Measurements from ENCODE around the gene FGD2.
"Not testable (repeated sequence)": the region's sequence is repeated elsewhere in the genome, so short reads cannot be mapped to it uniquely, and the experiment has no call there.

Gene FGD2

DNA sequence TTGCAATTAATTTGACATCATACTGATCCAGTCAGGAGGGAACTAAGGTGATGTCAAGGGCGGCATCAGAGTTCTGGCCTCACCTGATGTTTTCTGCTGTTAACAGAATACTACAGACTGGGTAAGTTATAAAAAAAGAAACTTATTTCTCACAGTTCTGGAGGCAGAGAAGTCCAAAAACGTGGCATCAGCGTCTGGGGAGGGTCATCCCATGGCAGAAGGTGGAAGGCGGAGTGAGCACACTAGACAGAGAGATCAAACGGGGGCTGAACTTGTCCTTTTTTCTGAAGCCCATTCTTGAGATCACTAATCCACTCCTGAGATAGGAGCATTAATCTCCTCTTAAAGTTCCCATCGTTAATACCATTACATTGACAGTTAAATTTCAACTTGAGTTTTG, 16.2 kb upstream of the FGD2 start:
- no peak for DNase-seq

DNA sequence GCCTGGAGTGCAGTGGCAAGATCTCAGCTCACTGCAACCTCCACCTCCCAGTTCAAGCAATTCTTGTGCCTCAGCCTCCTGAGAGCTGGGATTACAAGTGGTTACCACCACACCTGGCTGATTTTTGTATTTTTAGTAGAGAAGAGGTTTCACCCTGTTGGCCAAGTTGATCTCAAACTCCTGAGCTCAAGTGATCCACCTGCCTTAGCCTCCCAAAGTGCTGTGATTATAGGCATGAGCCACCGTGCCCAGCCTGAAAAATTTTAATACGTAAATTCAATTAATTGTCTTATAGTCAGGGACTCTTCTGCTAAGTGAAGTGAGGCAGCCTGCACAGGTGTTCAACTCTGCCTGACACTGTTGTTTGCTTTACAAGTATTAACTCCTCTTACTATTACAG, 15.1 kb upstream of the FGD2 start:
- DNase-seq = not testable (repeated sequence)

DNA sequence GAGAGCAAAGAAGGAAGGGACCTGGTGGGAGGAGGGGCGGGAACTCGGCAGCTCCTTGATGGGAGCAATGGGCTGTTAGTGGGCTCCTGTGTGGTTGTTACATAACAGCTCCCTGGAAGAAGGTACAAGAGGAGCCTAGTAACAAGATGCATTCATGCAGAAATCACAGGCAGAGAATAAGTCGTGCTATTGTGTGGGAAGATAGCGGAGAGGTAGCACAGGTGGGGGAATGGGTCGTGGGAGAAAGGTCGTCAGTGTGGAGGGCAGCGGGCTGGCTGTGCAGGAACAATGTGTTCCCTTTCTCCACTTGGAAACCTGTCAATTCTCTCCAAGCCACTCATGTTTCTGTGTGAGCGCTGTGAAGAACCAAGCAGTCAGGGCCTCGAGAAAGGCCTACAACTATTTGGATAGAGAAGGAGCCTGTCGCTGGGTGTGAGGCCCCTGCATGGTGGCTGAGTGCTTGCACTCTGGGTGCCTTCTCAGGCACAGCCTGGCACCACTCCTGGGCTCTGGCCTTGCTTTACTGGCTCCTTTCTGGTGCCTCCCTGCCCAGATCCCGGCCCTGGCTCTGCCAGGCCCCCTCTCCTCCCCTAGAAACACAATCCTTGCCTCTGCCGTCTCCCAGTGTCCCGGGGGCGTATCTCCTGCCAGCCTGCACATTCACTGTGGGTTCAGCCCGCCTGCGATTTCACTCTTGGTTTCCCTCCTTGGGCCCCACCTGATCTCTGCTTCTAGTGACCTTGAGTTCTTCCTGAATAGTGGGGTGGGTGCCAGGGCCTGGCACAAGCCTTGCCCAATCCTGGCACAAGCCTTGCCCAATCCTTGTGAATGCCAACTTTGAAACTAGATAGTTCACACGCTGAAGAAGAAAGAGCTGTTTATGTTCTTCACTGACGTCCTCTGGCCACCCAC, 7.4 kb upstream of the FGD2 start:
- peak in 52 of 56 donors; percentile 32 to 87 (median 70) for DNase-seq

DNA sequence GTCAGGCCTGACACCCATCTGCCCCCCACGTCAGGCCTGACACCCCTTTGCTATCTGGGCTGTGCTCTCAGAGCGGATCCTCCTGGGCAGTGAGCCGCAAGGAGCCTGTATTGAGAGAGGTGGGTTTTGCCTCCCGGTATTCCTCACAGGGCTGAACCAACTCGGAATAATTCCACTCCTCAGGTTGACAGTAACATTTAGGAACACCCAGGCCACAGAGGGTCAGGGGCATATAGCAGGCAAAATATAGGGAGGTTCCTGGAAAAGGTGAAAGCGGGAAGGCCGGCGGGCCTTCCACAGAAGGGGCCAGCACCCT, 6.8 kb upstream of the FGD2 start:
- peak in 5 of 56 donors; percentile 28 to 70 (median 52) for DNase-seq

DNA sequence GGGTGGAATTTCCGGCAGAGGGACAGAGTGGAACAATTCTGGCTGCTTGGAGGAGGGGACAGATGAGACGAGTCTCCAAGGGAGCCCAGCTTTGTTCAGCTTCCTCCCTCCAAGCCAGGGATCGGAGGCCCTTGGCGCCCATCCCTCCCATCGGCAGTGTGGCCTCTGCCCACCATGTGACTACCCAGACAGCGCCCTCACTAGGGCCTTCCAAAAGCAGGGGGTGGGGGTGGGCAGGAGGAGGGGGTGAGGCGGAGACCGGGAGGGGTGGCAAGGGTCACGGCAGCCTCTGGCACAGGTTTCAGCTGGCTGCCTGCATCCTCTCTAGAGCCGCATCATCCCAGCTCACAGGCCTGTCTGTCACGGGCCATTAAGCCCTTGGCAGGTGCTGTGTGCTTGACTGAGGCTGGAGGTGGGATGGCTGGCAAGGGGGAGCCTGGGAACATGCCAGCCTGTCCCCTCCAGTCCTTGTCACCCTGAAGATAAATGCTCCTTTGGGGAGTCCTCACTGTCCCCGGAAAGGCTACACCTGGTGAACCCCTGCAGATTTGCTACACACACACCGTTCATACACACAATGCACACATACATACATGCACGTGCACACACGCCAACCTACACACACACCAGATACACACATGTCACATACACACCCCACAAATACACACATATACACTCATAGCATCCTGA, 6.2 kb upstream of the FGD2 start:
- peak in 25 of 56 donors; percentile 16 to 56 (median 38) for DNase-seq

DNA sequence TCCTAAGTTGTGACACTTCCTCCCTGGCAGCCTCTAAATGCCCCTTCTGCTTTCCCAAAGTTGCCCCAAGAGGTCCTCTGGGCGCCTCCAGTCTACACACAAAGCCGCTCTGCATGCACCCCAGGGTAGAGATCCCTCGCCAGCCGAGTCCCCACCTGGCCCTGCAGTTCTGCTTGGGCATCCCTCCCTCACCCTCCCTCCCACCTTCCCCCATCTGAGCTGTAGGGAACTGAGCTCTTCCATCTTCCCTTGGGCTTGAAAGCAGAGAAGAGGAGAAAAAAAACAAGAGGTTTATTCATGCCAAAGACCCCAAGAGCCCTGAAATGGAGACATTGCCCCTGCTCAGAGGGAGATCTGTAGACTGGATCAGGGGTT, 5.7 kb upstream of the FGD2 start:
- no peak for DNase-seq

DNA sequence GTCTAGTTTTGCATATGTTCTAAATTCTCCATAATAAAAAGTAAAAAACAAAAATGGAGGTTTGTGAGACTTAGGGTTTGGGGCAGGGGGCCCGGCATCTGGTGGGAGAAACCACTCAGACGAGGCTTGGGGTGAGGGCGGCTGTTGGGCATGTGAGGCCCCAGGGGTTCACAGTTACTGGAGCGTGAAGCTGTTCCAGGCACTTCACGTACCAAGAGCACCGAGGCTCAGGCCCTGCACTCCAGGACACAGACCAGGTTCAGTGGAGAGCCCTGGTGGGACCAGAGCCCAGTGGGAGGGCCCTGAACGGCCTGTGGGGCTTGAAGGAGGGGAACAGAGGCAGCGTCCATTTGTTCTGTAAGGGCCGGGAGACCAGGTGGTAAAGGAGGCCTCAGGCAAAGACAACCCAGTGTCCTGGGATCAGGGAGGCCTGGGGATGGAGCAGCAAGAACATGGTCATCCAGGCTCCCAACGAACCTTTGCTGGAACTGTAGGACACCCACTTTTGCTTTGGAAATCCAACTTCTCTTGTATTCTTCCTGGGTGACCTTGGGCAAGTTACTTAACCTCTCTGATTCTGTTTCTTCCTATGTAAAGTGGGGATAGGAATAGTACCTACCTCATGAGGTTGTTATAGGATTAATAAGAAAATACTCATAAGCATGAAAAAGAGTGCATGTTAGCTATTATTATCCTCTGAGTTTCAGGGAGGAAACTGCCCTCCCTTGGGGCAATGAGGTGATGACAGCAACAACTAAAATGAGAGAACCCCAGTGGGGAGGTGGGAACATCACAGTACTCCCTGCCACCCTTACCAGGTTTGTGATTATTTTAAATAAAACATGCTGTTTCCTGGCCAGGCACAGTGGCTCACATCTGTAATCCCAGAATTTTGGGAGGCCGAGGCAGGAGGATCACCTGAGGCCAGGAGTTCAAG, 1.1 kb upstream of the FGD2 start:
- no peak for DNase-seq

DNA sequence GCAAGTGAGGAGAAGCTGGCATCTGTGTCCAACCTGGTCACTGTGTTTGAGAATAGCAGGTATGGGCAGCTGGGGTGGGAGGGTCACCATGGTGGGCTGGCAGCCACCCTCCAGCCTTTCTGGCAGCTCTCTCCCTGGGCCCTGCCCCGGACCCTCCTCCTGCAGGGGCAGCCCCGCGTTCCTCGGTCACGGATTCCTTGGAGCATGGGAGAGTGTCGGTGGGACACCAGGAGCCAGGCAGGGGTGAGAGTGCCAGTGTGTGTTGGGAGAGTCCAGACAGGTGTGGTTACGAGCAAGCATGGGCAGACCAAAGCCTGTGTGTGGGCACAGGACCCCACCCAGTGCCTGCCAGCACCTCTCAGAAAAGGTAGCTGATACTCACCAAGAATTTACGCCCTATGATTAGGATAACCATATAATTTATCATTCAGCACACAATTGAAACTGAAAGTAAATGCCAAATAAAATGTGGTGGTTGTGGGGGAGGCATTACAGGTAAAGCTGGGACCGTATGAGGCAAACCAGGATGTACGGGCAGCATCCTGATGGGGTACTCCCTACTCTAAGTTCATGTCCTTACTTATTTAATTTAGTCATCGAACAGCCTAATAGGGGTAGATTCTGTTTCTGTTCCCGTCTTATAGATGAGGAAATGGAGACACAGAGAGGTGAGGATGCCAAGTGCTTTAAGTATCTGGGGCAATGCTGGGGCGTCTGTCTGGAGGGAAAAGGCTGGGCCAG, 542 bp downstream of the FGD2 start:
- no peak for DNase-seq

DNA sequence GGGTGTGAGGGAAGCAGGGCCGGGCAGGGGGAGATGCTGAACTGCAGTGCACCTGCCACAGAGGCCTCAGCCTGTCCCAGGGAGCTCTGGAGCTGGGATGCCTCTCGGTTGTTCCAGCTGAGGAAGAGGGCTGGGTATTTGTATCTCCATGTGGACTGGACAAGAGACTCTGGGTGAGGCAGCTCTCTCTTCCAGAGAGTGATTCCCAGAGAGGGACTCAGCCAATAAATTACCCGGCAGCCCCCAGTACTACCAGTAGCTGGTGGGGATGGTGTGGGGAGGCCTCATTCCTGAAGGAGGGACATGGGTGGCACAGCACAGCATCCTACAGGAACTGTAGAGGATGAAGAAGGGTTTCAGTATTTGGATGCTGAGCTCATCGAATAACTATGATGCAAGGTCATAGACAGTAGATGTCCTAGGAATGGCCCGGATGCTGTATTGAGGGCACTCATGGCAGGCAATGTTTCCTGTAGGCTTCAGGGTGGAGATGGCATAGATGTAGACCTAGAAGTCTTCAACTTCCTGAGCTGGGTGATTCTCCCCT, 1.4 kb downstream of the FGD2 start:
- DNase-seq = no peak

DNA sequence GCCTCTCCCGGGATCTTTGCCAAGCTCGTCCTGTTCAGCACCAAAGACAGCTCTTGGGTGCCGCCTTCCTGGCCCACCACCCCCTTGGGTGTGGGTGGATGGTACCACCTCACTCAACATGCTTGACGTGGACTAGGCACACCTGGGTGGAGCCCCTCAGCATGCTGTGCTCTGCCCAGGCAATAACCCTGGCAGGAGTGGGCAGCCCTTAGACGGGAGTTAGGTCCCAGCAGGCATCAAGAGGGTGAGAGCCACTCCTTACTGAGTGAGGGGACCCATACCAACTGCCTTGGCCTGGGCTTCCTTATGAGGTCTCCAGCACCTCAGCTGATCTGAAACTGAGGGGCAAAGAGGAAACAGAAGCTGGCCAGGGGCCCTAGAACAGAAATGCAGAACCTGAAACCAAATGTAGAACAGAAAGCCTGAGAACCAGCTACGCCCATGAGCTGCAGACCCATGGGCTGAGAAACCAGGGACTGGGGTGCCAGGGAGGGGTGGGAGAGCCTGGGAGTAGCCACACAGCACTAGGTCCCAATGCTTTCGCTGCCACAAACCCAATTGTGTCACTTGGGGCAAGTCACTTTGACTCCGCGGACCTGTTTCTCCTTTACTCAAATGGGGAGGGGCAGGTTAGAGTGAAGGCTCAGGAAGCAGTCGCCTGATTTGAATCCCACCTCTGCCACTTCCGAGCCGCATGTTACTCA, 2.0 kb downstream of the FGD2 start:
- DNase-seq = peak in 10 of 56 donors; percentile 9 to 53 (median 20)

DNA sequence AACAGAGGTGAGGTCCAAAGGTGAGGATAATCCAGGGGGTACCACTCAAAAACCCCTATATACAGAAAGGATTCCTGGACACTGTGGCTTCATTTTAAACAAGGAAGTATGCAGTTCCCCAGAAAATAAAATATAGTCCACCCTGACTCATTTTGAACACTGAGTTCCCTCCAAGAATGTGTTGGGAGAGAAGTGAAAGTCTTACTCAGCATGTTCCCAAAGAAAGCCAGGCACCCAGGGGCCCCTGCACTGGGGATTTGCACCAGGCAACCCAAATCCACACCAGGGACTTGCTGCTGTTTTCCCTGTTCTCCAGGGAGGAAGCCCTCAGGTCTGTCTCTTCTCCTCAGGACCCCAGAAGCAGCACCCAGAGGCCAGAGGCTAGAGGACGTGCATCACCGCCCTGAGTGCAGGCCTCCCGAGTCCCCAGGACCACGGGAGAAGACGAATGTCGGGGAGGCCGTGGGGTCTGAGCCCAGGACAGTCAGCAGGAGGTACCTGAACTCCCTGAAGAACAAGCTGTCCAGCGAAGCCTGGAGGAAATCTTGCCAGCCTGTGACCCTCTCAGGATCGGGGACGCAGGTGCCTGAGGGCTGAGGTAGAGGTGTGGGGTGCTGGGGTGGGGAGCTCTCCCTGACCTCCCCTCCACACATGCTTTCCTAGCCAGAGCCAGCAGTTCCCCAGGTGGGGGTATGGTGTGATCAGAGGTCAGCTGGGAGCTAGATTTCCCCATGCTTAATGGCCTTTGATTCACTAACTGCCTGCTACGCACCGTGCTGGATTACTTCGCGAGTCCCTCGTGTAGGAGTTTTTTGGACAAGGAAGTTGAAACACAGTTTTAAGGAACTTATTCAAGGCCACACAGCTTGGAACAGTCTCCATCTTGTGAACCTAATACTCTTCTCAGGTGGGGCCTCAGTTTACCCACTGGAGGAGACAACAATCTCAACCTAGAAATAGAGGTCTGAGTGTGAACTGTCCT, 3.3 kb downstream of the FGD2 start:
- no peak for DNase-seq

DNA sequence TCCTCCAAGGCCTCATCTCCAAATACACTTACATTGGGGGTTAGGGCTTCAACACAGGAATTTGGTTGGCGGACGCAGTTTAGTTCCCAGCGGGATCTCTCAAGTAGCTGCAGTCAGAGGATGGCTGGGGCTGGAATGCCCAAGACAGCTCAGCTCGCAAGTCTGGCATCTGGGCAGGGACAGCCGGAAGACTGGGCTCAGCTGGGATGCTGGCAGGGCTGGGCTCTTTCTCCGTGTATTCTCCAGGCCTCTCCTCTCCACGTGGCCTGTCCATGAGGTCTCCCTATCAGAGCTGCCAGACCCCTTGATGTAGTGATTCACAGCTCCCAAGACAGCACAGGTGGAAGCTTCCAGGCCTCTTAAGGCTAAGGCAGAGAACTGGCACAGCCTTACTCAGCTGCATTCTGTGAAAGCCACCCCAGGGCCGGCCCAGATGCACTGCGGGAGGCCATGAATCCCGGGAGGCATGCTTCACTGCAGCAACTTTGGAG, 5.0 kb downstream of the FGD2 start:
- no peak for DNase-seq

DNA sequence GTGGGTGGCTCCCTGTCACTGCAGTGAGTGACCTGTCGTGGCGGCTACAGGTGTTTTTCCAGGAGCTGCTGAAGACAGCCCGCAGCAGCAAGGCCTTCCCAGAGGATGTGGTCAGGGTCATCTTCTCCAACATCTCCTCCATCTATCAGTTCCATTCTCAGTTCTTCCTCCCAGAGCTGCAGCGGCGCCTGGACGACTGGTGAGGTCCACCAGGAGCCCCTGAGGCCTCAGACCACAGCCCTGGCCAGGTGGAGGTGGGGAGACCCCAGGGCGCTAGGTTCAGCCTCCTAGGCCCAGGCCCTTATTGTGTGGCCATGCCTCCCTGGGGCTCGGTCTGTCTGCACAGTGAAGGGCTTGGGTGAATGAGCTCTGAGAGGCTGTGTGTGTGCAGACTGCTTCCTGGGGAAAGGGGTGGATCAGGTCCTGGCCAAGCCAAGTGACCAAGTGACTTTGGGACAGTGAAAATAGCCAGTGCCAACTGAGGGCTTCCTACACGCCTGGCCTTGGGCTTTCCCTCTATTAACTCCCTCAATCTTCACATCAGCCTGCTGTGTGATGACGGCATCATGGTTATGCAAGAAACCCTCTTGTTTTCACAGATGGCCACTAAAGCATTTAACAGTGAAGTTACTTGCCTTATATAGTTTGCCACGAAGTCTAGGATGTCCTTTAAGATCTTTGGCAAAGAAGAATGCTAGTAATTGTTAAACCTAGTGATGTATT, 6.4 kb downstream of the FGD2 start:
- no peak for DNase-seq

DNA sequence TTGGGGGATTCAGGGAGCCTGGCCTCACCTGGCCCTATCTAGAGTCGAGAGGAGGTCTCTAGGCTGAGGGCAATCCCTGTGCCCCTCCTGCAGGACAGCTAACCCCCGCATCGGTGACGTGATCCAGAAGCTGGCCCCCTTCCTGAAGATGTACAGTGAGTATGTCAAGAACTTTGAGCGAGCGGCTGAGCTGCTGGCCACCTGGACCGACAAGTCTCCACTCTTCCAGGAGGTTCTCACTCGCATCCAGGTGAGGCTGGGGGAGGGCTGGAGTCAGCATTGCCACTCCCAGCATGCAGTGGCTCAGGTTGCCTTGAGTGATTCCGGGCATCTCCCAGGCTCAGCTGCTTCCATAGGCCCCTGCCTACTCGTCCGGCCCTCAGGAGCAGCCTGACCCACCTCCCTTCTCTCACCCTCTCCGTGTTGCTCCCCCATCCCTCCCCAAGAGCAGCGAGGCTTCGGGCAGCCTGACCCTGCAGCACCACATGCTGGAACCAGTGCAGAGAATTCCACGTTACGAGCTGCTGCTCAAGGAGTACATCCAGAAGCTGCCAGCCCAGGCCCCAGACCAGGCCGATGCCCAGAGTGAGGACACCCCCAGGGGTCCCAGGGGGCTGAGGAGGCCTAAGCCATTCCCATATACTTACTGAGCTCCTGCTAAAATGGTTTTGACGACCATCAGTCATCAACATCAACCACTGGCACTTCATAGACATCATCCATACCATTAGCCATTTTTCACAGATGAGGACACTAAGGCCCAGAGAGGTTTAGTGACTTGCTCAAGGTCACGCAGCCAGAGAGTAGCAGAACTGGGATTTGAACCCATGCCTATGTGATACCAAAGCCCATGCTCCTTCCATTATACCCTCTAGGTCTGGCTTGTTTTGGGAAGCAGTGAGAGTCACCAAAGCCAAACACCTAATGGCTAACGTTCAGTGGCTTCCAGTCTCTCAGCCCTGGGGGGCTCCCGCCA, 8.3 kb downstream of the FGD2 start:
- no peak for DNase-seq

DNA sequence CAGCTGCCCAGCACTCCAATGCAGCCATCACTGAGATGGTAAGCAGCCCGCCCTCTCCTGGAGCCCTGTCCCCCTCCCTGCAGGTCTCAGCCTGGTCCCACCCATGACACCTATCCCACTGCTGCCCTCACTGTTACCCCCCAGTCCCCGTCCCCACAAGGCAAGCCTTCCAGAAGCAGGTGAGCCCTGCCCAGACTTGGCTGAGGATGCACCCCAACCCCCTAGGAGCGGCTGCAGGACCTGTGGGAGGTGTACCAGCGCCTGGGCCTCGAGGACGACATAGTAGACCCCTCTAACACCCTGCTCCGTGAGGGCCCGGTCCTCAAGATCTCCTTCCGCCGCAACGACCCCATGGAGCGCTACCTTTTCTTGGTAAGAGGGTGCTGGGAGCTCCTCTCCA, 9.2 kb downstream of the FGD2 start:
- DNase-seq = no peak

DNA sequence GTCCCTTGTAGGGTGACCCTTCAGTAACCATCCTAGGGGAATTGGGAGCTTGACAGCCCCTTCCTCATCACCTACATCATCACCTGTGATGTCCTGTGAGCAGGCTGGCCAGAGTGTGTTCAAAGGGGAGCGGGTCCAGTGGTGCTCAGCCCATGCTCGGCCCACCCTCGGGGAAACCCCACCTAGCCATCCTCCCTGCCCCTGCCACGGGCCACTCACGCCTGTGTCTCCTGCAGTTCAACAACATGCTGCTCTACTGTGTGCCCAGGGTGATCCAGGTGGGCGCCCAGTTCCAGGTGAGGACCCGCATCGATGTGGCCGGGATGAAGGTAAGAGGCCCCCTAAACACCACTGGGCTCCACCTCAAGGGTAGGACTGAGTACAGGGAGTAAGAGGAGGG, 10.1 kb downstream of the FGD2 start:
- DNase-seq = no peak

DNA sequence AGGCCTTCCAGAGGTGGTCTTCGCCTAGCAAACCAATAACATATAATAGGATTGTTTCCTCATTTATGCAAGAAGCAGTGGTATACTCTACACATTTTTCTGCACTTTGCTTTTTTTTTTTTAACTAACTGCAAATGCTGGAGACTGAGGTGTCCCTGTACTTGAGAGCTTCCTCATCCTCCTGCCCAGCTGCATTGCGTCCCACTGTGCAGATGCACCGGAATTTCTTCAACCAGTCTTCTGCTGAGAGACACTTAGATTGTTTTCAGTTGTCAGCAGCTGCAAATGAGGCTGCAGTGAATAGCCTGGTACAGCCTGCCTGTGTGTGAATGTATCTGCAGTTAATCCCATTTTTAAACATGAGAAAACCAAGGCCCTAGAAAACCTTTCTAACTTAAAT, 11.5 kb downstream of the FGD2 start:
- no peak for DNase-seq
